ENCODE data around the gene CLTC. TPM values are rescaled to one million over a fixed set of nuclear protein-coding genes. Genes with fewer than 3 reads are reported as not detected.

The CLTC gene
- total and polyA plus RNA-seq, 2 of the 13 experiments (the other 11 are each of a cell fraction or from before 2014, with no cell fraction given): 134 to 283 TPM

GRCh38 chr17:59707149-59707970 lies 87.7 kb downstream of the CLTC start, which contains the start of the genes PTRH2 and VMP1 (continued):
- TF ChIP-seq CREM (IDR thresholded peaks at IDR 0.05): peak; percentile 98
- TF ChIP-seq CREM (CRISPR knock-in tag; IDR thresholded peaks at IDR 0.05): peak; percentile 43; the same call in 1 of the 2 replicates
- TF ChIP-seq ZNF639 (CRISPR knock-in tag; conservative IDR thresholded peaks at IDR 0.05): peak; percentile 86
- peak; percentile 54 for TF ChIP-seq ZNF777 (CRISPR knock-in tag; IDR thresholded peaks at IDR 0.05)
- TF ChIP-seq ZSCAN29 (CRISPR knock-in tag; conservative IDR thresholded peaks at IDR 0.05): no peak; the same call in 1 of the 2 replicates
- peak; percentile 9; the same call in 1 of the 2 replicates for TF ChIP-seq HNF1A (IDR thresholded peaks at IDR 0.05; ENCODE audit: low read depth)
- no peak; the same call in 1 of the 2 replicates for TF ChIP-seq HNF1A (CRISPR knock-in tag; IDR thresholded peaks at IDR 0.05; ENCODE audit: borderline replicate concordance)
- no peak for TF ChIP-seq KLF15 (CRISPR knock-in tag; IDR thresholded peaks at IDR 0.05; ENCODE audit: borderline replicate concordance)
- TF ChIP-seq ZNF160 (CRISPR knock-in tag; IDR thresholded peaks at IDR 0.05): no peak
- peak; percentile 99; the same call in 2 of the 3 replicates for TF ChIP-seq MXI1 (IDR thresholded peaks at IDR 0.05; ENCODE audit: borderline replicate concordance, low read depth, low read length)
- TF ChIP-seq YEATS4 (CRISPR knock-in tag; IDR thresholded peaks at IDR 0.05; ENCODE audit: borderline replicate concordance): peak; percentile 94; the same call in 1 of the 2 replicates
- peak; percentile 99 for TF ChIP-seq MAX (IDR thresholded peaks at IDR 0.05)
- peak; percentile 74 for TF ChIP-seq PHF8 (CRISPR knock-in tag; IDR thresholded peaks at IDR 0.05)
- TF ChIP-seq REXO4 (CRISPR knock-in tag; IDR thresholded peaks at IDR 0.05; ENCODE audit: borderline replicate concordance): 0 out of 2 replicates have a peak, but pooled peaks have one; percentile 61
- TF ChIP-seq ZNF570 (CRISPR knock-in tag; IDR thresholded peaks at IDR 0.05; ENCODE audit: borderline replicate concordance): 0 out of 2 replicates have a peak, but pooled peaks have one; percentile 21
- TF ChIP-seq GLI4 (CRISPR knock-in tag; IDR thresholded peaks at IDR 0.05; ENCODE audit: borderline replicate concordance): no peak
- TF ChIP-seq NFKB2 (CRISPR knock-in tag; IDR thresholded peaks at IDR 0.05; ENCODE audit: borderline replicate concordance): peak; percentile 63; the same call in 1 of the 2 replicates
- peak; percentile 73; the same call in 1 of the 2 replicates for TF ChIP-seq NFKBIZ (CRISPR knock-in tag; IDR thresholded peaks at IDR 0.05)
- peak; percentile 79; the same call in 1 of the 2 replicates for TF ChIP-seq WIZ (CRISPR knock-in tag; IDR thresholded peaks at IDR 0.05)
- no peak for TF ChIP-seq HNF4G (IDR thresholded peaks at IDR 0.05; ENCODE audit: borderline replicate concordance, low read depth, low read length)
- TF ChIP-seq HNF4G (CRISPR knock-in tag; IDR thresholded peaks at IDR 0.05; ENCODE audit: borderline replicate concordance, low read depth): peak; percentile 25; the same call in 1 of the 2 replicates
- TF ChIP-seq ZBTB26 (CRISPR knock-in tag; IDR thresholded peaks at IDR 0.05; ENCODE audit: borderline replicate concordance): peak; percentile 68; the same call in 1 of the 2 replicates
- TF ChIP-seq ZNF3 (CRISPR knock-in tag; IDR thresholded peaks at IDR 0.05): no peak; the same call in 1 of the 2 replicates
